Liver (tissue), 3 donors: ENCODE data around the gene CTXN3.

ENCODE experiments used
- ATF3 ChIP-seq: IDR thresholded peaks from 2 replicates; pipeline ENCODE4 v1.6.1; 2016; ENCODE audit warnings: antibody characterized with exemption
- CTCF ChIP-seq: fragments of 150-350 bp; IDR thresholded peaks from 2 replicates; pipeline ENCODE4 v1.5.1; 2017; ENCODE audit warnings: improper control_type of control experiment, low read depth, low read length; ENCODE audit not compliant: missing input control
- EGR1 ChIP-seq, 2 donors: IDR thresholded peaks; 2 replicates each; pipeline ENCODE4 v1.6.1; 2016 to 2018; ENCODE audit warnings: antibody characterized with exemption in 2 of 2, low read depth in 2 of 2
- MAX ChIP-seq: IDR thresholded peaks from 2 replicates; pipeline ENCODE4 v1.6.1; 2016; ENCODE audit warnings: antibody characterized with exemption
- RAD21 ChIP-seq, 2 donors: IDR thresholded peaks; 2 replicates each; pipeline ENCODE4 v1.6.1; 2016; ENCODE audit warnings: antibody characterized with exemption in 2 of 2, mild to moderate bottlenecking in 2 of 2
- REST ChIP-seq: IDR thresholded peaks from 2 replicates; pipeline ENCODE4 v1.6.1; 2016; ENCODE audit warnings: antibody characterized with exemption, mild to moderate bottlenecking
- SP1 ChIP-seq: IDR thresholded peaks from 2 replicates; pipeline ENCODE4 v1.6.1; 2018; ENCODE audit warnings: antibody characterized with exemption, mild to moderate bottlenecking
- YY1 ChIP-seq: IDR thresholded peaks from 2 replicates; pipeline ENCODE4 v1.6.1; 2016; ENCODE audit warnings: antibody characterized with exemption, mild to moderate bottlenecking
- ZBTB33 ChIP-seq: IDR thresholded peaks from 2 replicates; pipeline ENCODE4 v1.6.1; 2016; ENCODE audit warnings: antibody characterized with exemption
- donor health status: healthy.
- donor health status: healthy.

- TF ChIP-seq EGR1 (IDR thresholded peaks at IDR 0.05; ENCODE audit: low read depth in 2 of 2) (no peak), CTCF (no peak), ATF3 (no peak), MAX (no peak), YY1 (no peak), ZBTB33 (no peak), REST (no peak), SP1 (no peak), RAD21 (IDR thresholded peaks at IDR 0.05) (no peak)
Measured at GRCh38 chr5:127702434-127702833, 53.6 kb downstream of the CTXN3 start.
